Measurements from ENCODE around the gene LYRM9.

The LYRM9 gene

DNA sequence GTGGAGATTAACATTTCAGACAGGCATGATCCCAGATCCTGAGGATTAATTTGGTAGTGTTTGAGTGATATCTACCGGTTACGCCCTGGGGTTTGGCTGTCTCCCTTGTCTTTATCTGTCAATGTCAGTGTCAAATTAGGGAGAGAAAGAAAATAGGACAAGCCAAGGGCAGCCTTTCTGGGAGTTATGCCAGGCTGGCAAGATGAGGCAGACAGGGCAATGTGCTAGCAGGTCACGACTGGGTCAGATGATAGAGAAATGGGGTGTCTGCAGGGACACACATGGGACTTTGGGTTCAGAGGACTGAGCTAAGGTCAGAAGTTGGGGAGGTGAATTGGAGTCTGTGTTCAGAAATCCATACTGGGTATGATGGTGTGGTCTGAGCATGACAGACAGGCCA, 27.4 kb upstream of the LYRM9 start:
- DNase-seq (ENCODE audit: low read depth, low spot score) = no peak
- no peak for TF ChIP-seq CTCF (IDR thresholded peaks at IDR 0.05; ENCODE audit: insufficient read depth, low read length, missing control alignments)
- POLR2A ChIA-PET = no interaction called here
- CTCF ChIA-PET = no interaction called here
- no peak overlapping the region for H3K4me3 ChIP-seq (ENCODE audit: low read depth, low read length)

- TF ChIP-seq CTCF (IDR thresholded peaks at IDR 0.05; ENCODE audit: insufficient read depth, low read length, missing control alignments) = no peak
- no peak for DNase-seq (ENCODE audit: low read depth, low spot score)
- no peak overlapping the region for H3K4me3 ChIP-seq (ENCODE audit: low read depth, low read length)
- ChIA-PET POLR2A (no interaction called here), CTCF (no interaction called here)
Observed at GRCh38 chr17:27919079-27919478, 25.9 kb upstream of the LYRM9 start.

- POLR2A ChIA-PET = no interaction called here
- CTCF ChIA-PET = no interaction called here
- DNase-seq (ENCODE audit: low read depth, low spot score) = no peak
- H3K4me3 ChIP-seq (ENCODE audit: low read depth, low read length) = no peak overlapping the region
- no peak for TF ChIP-seq CTCF (IDR thresholded peaks at IDR 0.05; ENCODE audit: insufficient read depth, low read length, missing control alignments)
Observed at GRCh38 chr17:27918498-27918897, 25.3 kb upstream of the LYRM9 start.

GRCh38 chr17:27917000-27917399, 23.8 kb upstream of the LYRM9 start:
- no peak overlapping the region for H3K4me3 ChIP-seq (ENCODE audit: low read depth, low read length)
- no peak for DNase-seq (ENCODE audit: low read depth, low spot score)
- no peak for TF ChIP-seq CTCF (IDR thresholded peaks at IDR 0.05; ENCODE audit: insufficient read depth, low read length, missing control alignments)
- CTCF ChIA-PET = no interaction called here
- POLR2A ChIA-PET = no interaction called here

DNA sequence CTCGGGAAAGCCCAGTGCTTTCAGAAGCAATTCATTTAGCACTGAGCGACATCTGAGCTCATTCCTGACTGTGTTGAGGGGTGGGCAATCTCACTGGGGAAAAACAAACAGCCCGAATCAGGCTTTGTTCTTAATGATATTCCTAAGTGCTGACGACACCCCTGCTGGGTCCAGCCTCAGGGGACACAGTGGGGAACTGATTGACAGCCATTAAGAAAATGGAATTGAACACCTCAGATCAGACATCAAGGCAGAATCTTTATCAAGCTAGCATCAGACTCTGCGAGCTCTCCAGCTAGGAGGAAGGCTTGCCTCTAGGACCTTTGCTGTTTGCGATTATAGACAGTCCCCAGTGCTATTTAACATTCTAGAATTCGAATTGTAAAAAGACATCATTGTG, 22.5 kb upstream of the LYRM9 start:
- CTCF ChIA-PET = interaction anchor here (0.8 to 1.2 kb wide), 2 partner anchors 23 to 24 kb away, joined by 3 read pairs; partner anchors contain the start of gene LYRM9
- TF ChIP-seq CTCF (IDR thresholded peaks at IDR 0.05; ENCODE audit: insufficient read depth, low read length, missing control alignments) = no peak
- DNase-seq (ENCODE audit: low read depth, low spot score) = no peak
- no peak overlapping the region for H3K4me3 ChIP-seq (ENCODE audit: low read depth, low read length)
- POLR2A ChIA-PET = no interaction called here

- H3K4me3 ChIP-seq (ENCODE audit: low read depth, low read length) = no peak overlapping the region
- DNase-seq (ENCODE audit: low read depth, low spot score) = no peak
- TF ChIP-seq CTCF (IDR thresholded peaks at IDR 0.05; ENCODE audit: insufficient read depth, low read length, missing control alignments) = no peak
- ChIA-PET POLR2A (no interaction called here), CTCF (interaction anchor here (1.0 kb wide), 1 partner anchor 21 kb away, joined by 4 read pairs; no protein-coding TSS in a partner anchor)
Observed at GRCh38 chr17:27914382-27914781, 21.2 kb upstream of the LYRM9 start.

Data from AG04449 (cell line).